HuH-7 (cell line): ENCODE results near the gene HHAT.
"Not testable (repeated sequence)": the region's sequence is repeated elsewhere in the genome, so short reads cannot be mapped to it uniquely, and the experiment has no call there.

ENCODE experiments used
- DNase-seq: peaks from one replicate; pipeline ENCODE4 v3.0.0; 2011; ENCODE audit warnings: low spot score

Gene HHAT

DNA sequence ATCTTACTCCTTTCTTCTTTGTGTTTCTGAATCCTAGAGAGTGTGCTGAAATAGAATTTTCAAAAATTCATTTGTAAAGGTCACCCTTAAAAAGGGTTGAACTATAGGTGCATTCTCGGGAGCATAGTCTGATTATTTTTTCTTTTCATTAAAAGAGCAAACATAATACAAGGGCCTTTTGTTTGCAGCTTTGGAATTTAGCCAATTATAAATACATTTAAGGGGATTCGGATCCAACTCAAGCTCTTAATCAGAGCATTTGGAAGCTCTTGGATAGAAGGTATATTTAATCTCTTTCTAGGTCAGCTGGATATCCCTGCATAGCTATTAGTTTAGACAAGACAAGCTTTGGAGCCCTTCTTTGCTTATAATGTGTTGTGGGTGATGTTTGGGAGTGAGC lies 321.7 kb downstream of the HHAT start:
- no peak for DNase-seq

DNA sequence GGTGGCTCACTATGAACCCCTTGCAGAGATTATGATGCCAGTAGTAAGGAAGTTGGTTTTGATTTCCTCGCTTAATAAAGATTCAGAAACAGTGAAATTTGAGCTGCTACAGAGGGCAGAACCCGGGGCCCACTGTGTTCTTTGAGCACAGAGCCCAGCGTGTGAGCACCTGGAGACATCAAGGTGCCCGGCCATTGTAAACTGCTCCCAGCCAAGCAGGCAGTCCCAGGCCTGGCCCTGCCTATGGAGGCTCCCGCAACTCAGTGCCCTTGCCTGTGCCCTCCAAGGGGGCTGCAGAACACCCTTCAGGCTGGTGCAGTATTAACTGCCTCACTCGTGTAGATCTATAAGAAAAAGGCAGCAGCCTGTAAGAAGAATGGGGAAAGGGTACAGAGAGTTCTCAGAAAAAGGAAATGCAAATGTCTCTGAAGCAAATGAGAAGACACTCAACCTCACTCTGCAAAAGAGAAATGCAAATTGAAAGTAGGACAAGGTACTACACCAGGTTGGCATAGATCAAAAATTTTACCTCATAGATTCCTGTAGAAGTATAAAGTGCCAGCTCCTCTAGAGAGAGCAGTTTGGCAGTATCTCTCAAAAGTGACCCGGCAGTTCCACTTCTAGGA lies 323.7 kb downstream of the HHAT start:
- no peak for DNase-seq

DNA sequence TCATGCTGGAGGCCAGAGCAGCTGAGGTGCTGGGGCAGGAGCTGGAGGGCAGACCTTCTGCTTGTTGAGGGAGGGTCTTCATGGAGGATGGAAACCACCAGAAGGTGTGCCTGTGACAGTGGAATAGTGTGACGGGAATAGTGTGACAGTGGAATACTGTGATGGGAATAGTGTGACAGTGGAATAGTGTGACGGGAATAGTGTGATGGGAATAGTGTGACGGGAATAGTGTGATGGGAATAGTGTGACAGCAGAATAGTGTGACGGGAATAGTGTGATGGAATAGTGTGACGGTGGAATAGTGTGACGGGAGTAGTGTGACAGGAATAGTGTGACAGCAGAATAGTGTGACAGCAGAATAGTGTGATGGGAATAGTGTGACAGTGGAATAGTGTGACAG lies 325.1 kb downstream of the HHAT start:
- DNase-seq = no peak

DNA sequence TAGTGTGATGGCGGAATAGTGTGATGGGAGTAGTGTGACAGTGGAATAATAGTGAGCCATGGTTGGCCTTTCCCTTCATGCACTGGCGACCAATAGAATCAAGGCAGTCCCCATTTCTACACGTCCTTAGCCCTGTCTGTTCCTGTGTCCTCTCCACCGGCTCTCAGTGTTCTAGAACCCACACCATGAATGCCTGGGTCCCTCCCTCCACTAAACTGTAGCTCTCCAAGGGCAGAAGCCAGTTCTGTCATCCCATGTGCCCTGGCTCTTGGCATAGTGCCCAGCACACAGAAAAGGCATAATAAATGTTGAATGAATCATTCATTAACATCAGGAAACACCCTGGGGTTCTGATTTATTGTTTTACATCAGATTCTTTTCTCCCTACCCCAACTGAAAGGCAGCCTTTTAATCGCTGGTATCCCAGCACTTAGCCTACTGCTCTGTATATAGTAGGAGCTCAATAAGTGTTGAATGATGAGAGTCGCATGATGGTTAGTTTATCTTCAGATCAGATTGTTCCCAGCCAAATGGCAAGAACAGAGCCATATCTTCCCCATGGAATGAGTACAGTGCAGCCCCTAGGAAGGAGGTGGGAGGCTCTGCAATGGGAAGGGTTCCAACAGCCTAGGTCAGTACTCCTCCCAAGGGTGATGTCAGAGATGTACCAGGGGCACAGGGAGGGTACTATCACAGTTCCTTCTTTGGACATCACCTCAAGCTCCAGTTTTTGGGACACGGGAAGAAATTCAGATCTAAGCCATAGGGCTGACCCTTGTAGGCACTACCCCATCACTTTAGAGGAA lies 325.7 kb downstream of the HHAT start:
- no peak for DNase-seq

DNA sequence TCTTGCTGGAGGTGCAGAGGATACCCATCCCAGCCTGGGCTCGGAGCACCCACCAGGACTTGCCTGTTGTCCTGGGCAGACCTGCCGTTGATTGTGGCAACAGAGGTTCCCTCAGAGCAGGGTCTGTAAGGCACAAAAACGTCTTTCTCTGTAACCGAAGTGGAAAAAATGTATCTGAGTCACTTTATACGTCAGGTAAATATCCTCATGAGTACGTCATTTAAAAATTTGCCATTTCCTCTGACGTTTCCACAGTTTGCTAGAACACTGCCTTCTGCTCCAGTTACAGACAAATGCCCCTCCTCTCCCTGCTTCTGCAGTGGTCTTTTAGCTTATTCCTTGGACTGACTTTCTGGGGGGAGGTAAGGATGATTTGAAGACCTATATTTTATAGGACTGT lies 326.8 kb downstream of the HHAT start:
- DNase-seq = no peak

GRCh38 chr1:210657806-210658205 lies 329.1 kb downstream of the HHAT start:
- DNase-seq = no peak

- not testable (repeated sequence) for DNase-seq
These were observed 332.8 kb downstream of the HHAT start for GRCh38 chr1:210661520-210661919.

DNA sequence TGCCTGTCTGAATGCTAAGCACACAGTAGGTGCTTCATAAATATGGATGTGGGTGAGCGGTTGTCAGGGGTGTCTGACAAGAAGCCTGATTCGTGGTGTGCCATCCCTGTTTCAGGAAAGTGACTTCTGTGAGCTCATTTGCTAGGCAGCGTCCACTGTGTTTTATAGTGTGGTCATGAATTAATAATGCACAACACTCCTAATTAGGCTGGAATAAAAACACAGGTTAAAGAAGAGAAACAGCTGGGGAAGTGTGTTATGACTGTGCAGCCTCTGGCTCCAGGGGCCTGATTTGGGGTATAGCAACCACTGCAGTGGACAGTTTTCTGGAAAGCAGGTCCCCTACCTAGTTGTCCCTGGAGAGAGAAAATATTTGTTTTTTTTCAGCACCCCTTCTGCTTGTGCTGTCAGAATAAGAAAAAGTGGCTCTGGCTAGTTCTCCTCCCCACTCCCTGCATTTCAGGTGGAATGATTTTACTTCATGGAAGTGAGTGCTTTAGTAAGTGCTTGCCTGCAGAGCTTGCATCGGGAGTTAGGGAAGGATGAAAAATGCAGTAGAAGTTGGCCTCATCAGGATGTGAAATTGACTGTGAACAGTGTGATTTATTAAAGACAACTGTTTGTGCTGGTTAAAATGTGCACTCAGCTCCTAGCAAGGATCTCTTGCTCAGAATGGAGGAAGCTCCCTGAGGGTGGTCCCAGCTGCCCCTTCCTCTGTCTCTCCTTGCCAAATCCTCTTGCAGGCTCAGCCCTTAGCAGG lies 333.8 kb downstream of the HHAT start:
- DNase-seq = no peak

DNA sequence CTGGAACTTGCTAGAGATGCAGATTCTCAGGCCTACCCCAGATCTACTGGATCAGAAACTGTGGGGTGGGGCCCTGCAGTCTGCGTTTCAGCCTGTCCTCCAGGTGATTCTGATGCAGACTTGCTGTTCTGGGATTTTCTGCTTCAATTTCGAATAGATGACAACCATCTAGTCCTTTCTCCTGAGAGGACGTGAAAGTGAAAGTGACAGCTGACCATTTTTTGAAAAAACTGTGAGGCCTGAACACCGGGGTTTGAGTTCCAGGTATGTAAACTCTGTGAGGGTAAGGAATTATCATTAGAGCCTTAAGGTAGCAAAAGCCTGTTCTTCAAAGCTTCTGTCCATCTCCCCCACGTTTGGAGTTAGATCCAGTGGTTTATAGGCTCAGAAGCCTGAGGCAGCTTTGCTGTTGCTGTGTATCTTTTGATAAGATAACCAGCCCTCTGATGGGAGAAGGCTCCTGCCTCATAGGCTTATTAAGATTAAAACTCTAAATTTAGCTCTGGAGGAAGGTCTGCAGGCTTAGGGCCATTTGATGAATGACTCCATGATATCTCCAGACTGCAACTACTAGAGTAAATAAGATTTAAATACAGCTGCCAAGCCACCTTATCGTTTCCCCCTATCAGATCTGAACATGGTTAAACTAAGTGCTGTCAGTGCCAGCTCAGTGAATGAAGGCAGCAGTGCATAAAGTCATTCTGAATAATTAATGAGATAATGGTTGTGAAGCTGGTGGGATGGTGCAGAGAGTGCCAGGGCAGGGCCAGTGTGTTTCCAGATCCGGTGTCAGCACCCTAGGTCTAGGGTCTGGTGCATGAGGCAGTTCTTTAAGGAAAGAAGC lies 335.2 kb downstream of the HHAT start:
- DNase-seq = no peak

- no peak for DNase-seq
These were observed 341.2 kb downstream of the HHAT start for GRCh38 chr1:210669951-210670350.

DNA sequence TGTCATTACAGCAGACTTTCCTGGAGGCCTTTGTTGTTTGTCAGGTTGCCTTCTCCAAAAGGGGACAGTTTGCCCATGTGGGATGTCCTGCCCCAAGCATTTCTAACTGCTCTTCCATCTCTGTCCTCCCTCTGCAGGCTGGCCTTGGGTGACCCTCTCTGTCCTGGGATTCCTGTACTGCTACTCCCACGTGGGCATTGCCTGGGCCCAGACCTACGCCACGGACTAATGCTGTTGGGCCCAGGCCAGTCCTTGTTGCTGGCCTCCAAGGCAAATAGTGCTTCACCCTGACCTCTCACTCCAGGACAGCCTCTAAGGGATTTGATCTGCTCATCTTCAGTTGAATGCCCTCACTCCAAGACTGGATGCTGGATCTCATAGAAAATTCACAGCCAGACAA lies 345.4 kb downstream of the HHAT start:
- no peak for DNase-seq

DNA sequence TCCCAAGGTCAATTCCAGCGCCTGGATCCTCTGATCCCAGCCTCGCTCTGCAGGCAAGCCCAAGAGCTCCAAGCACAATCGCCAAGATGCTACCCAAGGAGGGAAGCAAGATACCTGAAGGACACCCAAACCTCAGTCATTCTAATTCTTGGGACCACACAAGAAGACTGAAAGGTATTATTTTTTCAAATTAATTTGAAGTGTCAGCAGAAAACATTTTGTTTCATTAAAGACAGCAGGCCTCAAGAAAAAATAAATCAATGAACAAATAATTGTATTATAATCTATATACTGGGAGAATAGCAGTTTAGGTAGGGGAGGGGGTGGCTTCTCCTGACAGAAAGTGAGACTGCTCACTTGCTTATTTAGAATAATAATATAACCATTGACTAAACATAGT lies 347.8 kb downstream of the HHAT start:
- DNase-seq = no peak

DNA sequence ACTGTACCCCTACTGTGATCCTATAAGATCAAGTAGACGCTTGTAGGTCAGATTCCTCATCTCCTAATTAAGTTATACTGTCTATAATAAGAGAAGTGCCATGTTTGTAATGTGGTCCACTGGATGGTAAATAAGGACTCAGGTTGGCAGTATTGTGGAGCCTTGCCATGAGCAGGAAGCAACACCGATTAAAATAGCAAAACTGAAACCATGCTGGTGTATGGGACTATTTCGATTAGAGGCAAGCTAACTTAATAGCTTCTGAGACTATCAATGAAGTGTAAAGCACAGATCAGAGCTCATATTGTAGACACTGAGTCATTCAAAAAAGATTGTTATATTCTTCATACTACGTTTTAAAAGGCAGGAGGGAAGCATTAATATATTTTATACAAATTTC lies 348.8 kb downstream of the HHAT start:
- no peak for DNase-seq

DNA sequence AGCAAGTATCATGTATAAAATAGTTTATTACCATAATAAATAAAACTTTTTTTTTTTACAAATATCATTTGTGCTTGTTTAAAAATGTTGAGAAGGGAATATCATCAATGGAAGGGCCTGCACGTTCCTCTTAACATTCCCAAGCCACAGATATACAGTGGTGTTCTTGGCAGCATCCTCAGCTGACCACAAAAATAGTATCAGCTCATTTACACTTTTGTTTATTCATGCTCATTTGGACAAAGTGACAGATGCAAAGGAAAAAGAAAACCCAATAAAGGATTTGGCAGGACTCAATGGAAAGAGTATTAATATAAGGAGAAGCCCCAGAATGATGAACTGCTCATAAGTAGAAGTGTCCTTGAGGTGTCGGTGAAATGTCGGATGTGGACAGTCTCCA lies 349.6 kb downstream of the HHAT start:
- no peak for DNase-seq

DNA sequence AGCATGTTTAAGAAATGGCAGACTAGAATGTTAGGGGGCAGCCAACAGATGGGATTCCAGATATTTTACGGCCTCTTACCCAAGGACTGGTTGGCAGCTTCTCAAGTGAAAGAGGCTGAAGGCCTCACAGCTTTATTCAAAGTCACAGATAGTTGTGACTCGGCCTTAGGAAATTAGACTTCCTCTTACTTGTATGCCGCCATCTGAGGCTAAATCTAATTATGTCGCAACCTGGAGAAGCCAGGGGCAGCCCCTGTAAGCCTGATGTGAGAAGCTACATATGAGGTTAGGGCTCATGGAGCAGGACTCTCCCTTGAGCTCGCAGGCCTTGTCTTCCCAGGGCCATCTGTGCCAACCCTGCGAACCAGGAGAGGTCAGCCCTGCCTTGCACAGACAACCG lies 352.5 kb downstream of the HHAT start:
- no peak for DNase-seq

DNA sequence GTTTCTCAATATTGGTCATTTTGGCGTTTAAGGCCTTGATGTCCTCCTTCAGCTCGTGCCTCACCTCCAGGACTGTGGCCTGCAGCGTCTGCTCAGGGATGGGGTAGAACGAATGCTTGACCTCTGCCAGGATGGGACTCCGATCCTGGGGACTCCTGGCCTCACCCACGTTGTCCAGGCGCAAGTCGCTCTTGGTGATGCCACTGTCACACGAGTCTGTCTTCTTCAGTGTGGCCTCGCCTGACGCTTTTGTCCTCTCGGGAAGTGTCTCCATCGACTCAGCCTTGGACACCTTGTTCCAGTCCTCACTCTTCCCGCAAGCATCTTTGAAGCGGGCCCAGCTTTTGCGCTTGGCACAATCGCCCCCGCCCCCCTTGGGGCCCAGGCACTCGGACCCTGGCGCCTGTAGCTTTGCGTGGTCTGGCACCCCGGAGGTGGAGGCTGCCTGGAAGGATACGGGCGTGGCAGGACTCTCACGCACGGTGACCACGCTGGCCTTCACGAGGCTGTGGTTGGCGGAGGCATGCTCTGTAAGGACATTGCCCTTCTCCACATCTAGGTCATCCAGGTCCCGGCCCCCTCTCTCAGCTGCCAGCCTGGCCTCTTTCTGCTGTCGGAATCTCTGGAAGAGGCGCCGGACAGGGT lies 354.8 kb downstream of the HHAT start:
- DNase-seq = no peak

DNA sequence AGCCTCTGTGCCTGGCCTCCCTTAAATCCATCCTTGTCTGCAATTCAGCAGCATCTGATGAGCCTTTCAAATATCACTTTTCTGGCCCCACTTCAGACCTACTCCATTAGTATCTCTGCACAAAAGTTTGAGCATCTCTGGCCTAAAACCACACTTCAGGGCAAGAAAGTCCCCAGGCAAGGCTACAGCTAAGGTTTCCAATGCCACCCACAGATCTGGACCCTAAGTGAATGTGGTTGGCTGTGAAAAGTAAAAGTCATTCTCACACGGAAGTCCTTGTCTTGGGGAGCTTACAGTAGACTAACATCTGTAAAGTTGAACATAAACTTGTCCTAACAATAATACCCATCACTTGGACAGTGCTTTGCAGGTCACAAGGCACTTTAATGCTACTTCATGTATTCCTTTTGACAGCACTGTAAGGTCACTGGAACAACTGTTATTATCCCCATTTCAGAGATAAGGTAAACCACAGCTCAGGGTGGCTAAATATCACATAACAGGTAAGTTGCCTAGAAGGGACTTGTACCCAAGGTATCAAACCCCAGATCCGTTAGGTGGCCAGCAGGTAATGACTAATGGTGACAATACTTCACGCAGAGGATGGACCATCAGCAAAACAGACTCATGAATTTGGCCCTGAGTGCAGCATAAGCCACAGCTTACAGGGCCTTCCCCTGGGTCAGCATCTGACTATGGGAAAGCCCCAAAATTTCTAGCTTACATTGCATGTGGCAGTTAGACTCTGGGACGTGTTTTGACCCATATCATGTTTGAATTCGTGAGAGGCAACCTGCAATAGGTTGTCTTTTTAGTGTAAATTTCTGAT lies 356.0 kb downstream of the HHAT start:
- no peak for DNase-seq

- DNase-seq = no peak
These were observed 356.6 kb downstream of the HHAT start for GRCh38 chr1:210685295-210685650.

DNA sequence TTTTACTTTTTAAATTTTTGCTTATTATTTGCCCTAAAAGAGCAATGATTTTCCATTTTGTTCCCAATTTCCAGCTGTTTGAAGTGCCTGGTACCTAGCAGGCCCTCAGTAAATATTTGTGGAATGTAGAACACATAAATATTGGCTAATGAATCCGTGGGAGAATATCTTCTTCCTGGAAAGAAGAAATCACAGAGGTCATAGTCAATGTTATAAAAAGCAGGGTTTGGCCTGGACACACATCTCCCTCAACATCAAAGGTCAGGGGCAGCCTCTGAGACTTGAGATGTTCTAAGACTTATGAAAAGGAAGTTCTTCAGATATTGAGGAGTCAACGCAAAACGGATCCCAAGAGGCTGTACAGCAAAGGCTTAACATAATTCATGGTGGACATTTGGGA lies 358.1 kb downstream of the HHAT start:
- no peak for DNase-seq

- DNase-seq = no peak
These were observed 359.0 kb downstream of the HHAT start for GRCh38 chr1:210687582-210688279.
